ENCODE measurements around the gene GDA. TPM values are rescaled to one million over a fixed set of nuclear protein-coding genes. Genes with fewer than 3 reads are reported as not detected.

The GDA gene
- total and polyA plus RNA-seq, 9 of the 15 experiments (the other 6 are each of a cell fraction or from before 2014, with no cell fraction given): 4.5 to 18.0 (median 12.7) TPM

- no peak for FAIRE-seq
- no TSS peak for BruUV-seq (replicated peaks)
- TF ChIP-seq KLF10 (CRISPR knock-in tag; IDR thresholded peaks at IDR 0.05) (no peak), ZNF436 (CRISPR knock-in tag; IDR thresholded peaks at IDR 0.05) (no peak), ARID4B (CRISPR knock-in tag; IDR thresholded peaks at IDR 0.05) (no peak), HOXB6 (CRISPR knock-in tag; IDR thresholded peaks at IDR 0.05; ENCODE audit: borderline replicate concordance) (no peak), U2AF2 (optimal IDR thresholded peaks at IDR 0.05; ENCODE audit: low read depth, low read length) (no peak), CLOCK (CRISPR knock-in tag; IDR thresholded peaks at IDR 0.05; ENCODE audit: borderline replicate concordance) (no peak), ZNF778 (CRISPR knock-in tag; IDR thresholded peaks at IDR 0.05) (no peak), GTF2E2 (tag; IDR thresholded peaks at IDR 0.05) (no peak), BCOR (IDR thresholded peaks at IDR 0.05) (no peak), FOXJ2 (tag; IDR thresholded peaks at IDR 0.05) (no peak), ZEB2 (IDR thresholded peaks at IDR 0.05) (no peak), POLR2A (conservative IDR thresholded peaks at IDR 0.05) (no peak), HCFC1 (IDR thresholded peaks at IDR 0.05; ENCODE audit: low read depth, low read length) (no peak), RBM34 (IDR thresholded peaks at IDR 0.05; ENCODE audit: borderline replicate concordance, insufficient read depth, low read length) (no peak), ZNF699 (CRISPR knock-in tag; IDR thresholded peaks at IDR 0.05; ENCODE audit: insufficient replicate concordance) (no peak)
- TF ChIP-seq, protein P1, sequence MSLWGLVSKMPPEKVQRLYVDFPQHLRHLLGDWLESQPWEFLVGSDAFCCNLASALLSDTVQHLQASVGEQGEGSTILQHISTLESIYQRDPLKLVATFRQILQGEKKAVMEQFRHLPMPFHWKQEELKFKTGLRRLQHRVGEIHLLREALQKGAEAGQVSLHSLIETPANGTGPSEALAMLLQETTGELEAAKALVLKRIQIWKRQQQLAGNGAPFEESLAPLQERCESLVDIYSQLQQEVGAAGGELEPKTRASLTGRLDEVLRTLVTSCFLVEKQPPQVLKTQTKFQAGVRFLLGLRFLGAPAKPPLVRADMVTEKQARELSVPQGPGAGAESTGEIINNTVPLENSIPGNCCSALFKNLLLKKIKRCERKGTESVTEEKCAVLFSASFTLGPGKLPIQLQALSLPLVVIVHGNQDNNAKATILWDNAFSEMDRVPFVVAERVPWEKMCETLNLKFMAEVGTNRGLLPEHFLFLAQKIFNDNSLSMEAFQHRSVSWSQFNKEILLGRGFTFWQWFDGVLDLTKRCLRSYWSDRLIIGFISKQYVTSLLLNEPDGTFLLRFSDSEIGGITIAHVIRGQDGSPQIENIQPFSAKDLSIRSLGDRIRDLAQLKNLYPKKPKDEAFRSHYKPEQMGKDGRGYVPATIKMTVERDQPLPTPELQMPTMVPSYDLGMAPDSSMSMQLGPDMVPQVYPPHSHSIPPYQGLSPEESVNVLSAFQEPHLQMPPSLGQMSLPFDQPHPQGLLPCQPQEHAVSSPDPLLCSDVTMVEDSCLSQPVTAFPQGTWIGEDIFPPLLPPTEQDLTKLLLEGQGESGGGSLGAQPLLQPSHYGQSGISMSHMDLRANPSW (CRISPR knock-in tag; IDR thresholded peaks at IDR 0.05): no peak
Observed at GRCh38 chr9:72130321-72130720, 18.9 kb upstream of the GDA start.

More at GRCh38 chr9:72130321-72130720, 18.9 kb upstream of the GDA start:
- Histone ChIP-seq H4K20me1 (replicated peaks; ENCODE audit: control insufficient read depth, insufficient read depth, low read length) (no peaks in the 10 kb centered on the region), H3K9ac (ENCODE audit: insufficient read depth in 1 of 2, low read depth in 2 of 2, low read length in 2 of 2) (no peak overlapping the region), H3K27ac (ENCODE audit: extremely low read depth, low read depth, low read length) (no peak overlapping the region), H3K4me2 (ENCODE audit: insufficient read depth, low read length) (no peak overlapping the region), H3K4me1 (replicated peaks in 1 of 2; ENCODE audit: control insufficient read depth in 2 of 2, insufficient read depth in 2 of 2, low read length in 2 of 2) (no peaks in the 10 kb centered on the region), H3K27me3 (ENCODE audit: control insufficient read depth in 2 of 2, insufficient read depth in 2 of 2, low read length in 2 of 2) (no peaks in the 10 kb centered on the region), H2AFZ (ENCODE audit: low read depth, low read length) (no peak overlapping the region), H3K9me1 (ENCODE audit: control insufficient read depth, insufficient read depth, low read length) (no peaks in the 10 kb centered on the region), H3K9me3 (replicated peaks; ENCODE audit: control insufficient read depth, insufficient read depth, low read depth, low read length) (no peaks in the 10 kb centered on the region), H3K79me2 (ENCODE audit: control insufficient read depth, insufficient read depth, low read length) (peaks cover 6% of the 10 kb centered on the region; the same call in 1 of the 3 replicates), H3K36me3 (ENCODE audit: control insufficient read depth, insufficient read depth, low read length) (peaks cover 10% of the 10 kb centered on the region; the same call in 2 of the 3 replicates), H3K4me3 (no peak overlapping the region)
- in situ Hi-C loops (cut with MboI): no loop called here
- POLR2A ChIA-PET: no interaction called here
- ATAC-seq: no peak
- CTCF ChIA-PET (ENCODE audit: low intra/inter-chr PET ratio): no interaction called here
- DNase-seq (ENCODE audit: extremely low read depth in 1 of 4, low spot score in 3 of 4): no peak
- intact Hi-C loops (cut with micrococcal nuclease): no loop called here
